ENCODE results near the gene GSS.
"Not testable (repeated sequence)": the region's sequence is repeated elsewhere in the genome, so short reads cannot be mapped to it uniquely, and the experiment has no call there.

GSS gene

GRCh38 chr20:34922654-34923381 is 32.8 kb downstream of the GSS start:
- H3K4me3 ChIP-seq (ENCODE audit: low read length), result no peak overlapping the region
- DNase-seq (ENCODE audit: low read depth, low spot score), result no peak

GRCh38 chr20:34921436-34921835 is 34.2 kb downstream of the GSS start:
- no peak for DNase-seq (ENCODE audit: low read depth, low spot score)
- H3K4me3 ChIP-seq (ENCODE audit: low read length), result no peak overlapping the region

GRCh38 chr20:34920055-34920454 is 35.6 kb downstream of the GSS start:
- no peak overlapping the region for H3K4me3 ChIP-seq (ENCODE audit: low read length)
- DNase-seq (ENCODE audit: low read depth, low spot score), result no peak

GRCh38 chr20:34916774-34917354 is 38.7 kb downstream of the GSS start:
- no peak for DNase-seq (ENCODE audit: low read depth, low spot score)
- no peak overlapping the region for H3K4me3 ChIP-seq (ENCODE audit: low read length)

- no peak overlapping the region for H3K4me3 ChIP-seq (ENCODE audit: low read length)
- DNase-seq (ENCODE audit: low read depth, low spot score), result no peak
Observed at GRCh38 chr20:34915749-34916455, 39.7 kb downstream of the GSS start.

GRCh38 chr20:34915131-34915530 is 40.5 kb downstream of the GSS start:
- H3K4me3 ChIP-seq (ENCODE audit: low read length), result no peak overlapping the region
- no peak for DNase-seq (ENCODE audit: low read depth, low spot score)

GRCh38 chr20:34907616-34908469 is 47.8 kb downstream of the GSS start:
- DNase-seq (ENCODE audit: low read depth, low spot score), result peak; percentile 83
- H3K4me3 ChIP-seq (ENCODE audit: low read length), result no peak overlapping the region

- H3K4me3 ChIP-seq (ENCODE audit: low read length), result no peak overlapping the region
- no peak for DNase-seq (ENCODE audit: low read depth, low spot score)
Observed at GRCh38 chr20:34904202-34904621, 51.4 kb downstream of the GSS start.

GRCh38 chr20:34898731-34899130 is 56.9 kb downstream of the GSS start:
- H3K4me3 ChIP-seq (ENCODE audit: low read length); DNase-seq (ENCODE audit: low read depth, low spot score): not testable (repeated sequence)

GRCh38 chr20:34898129-34898528 is 57.5 kb downstream of the GSS start:
- not testable (repeated sequence) for H3K4me3 ChIP-seq (ENCODE audit: low read length); DNase-seq (ENCODE audit: low read depth, low spot score)

- H3K4me3 ChIP-seq (ENCODE audit: low read length), result no peak overlapping the region
- no peak for DNase-seq (ENCODE audit: low read depth, low spot score)
Observed at GRCh38 chr20:34896086-34896621, 59.5 kb downstream of the GSS start.

GRCh38 chr20:34895465-34895864 is 60.1 kb downstream of the GSS start:
- DNase-seq (ENCODE audit: low read depth, low spot score), result no peak
- H3K4me3 ChIP-seq (ENCODE audit: low read length), result no peak overlapping the region

- no peak overlapping the region for H3K4me3 ChIP-seq (ENCODE audit: low read length)
- DNase-seq (ENCODE audit: low read depth, low spot score), result no peak
Observed at GRCh38 chr20:34894723-34895122, 60.9 kb downstream of the GSS start.

GRCh38 chr20:34892671-34893070 is 62.9 kb downstream of the GSS start:
- DNase-seq (ENCODE audit: low read depth, low spot score), result no peak
- no peak overlapping the region for H3K4me3 ChIP-seq (ENCODE audit: low read length)

GRCh38 chr20:34891166-34892062 is 64.2 kb downstream of the GSS start:
- no peak overlapping the region for H3K4me3 ChIP-seq (ENCODE audit: low read length)
- peak; percentile 62 for DNase-seq (ENCODE audit: low read depth, low spot score)

GRCh38 chr20:34888468-34888867 is 67.1 kb downstream of the GSS start:
- DNase-seq (ENCODE audit: low read depth, low spot score), result no peak
- H3K4me3 ChIP-seq (ENCODE audit: low read length), result no peak overlapping the region

GRCh38 chr20:34887023-34887422 is 68.6 kb downstream of the GSS start:
- no peak overlapping the region for H3K4me3 ChIP-seq (ENCODE audit: low read length)
- no peak for DNase-seq (ENCODE audit: low read depth, low spot score)

GRCh38 chr20:34886122-34886521 is 69.5 kb downstream of the GSS start:
- no peak for DNase-seq (ENCODE audit: low read depth, low spot score)
- no peak overlapping the region for H3K4me3 ChIP-seq (ENCODE audit: low read length)

All from Jurkat, Clone E6-1 (cell line).